ENCODE data around the gene AGAP3. TPM values are rescaled to one million over a fixed set of nuclear protein-coding genes. Genes with fewer than 3 reads are reported as not detected.

AGAP3 gene
- polyA plus RNA-seq, 1 of the 3 experiments (the other 2 are of a cell fraction) = 126 TPM

GRCh38 chr7:151091431-151091830, 5.2 kb downstream of the AGAP3 start:
- H3F3A ChIP-seq (replicated peaks; ENCODE audit: insufficient read depth) = peaks cover 15% of the 10 kb centered on the region
- H2AFZ ChIP-seq (ENCODE audit: low read depth) = no peak overlapping the region
- POLR2A ChIA-PET = no interaction called here
- 90% methylated on average over 6 of the region's 6 CpGs for WGBS (ENCODE audit: low lambda C conversion rate)
- TF ChIP-seq USF2 (IDR thresholded peaks at IDR 0.05; ENCODE audit: borderline replicate concordance, low read depth, low read length) (no peak), RAD21 (IDR thresholded peaks at IDR 0.05; ENCODE audit: low read length) (peak; percentile 36; the same call in 1 of the 2 replicates), CTCF (IDR thresholded peaks at IDR 0.05) (peak; percentile 67)
- H3K4me3 ChIP-seq (ENCODE audit: low read depth in 2 of 2, low read length in 1 of 2) = no peak overlapping the region; a peak in 1 of 4 replicates
- H3K4me1 ChIP-seq (ENCODE audit: control insufficient read depth in 1 of 2, insufficient read depth in 2 of 2, low read depth in 1 of 2, low read length in 1 of 2) = peaks cover 15 to 26% of the 10 kb centered on the region in 2 experiments
- H3K9me2 ChIP-seq = no peaks in the 10 kb centered on the region
- H3K27ac ChIP-seq (ENCODE audit: low read depth in 2 of 2, low read length in 1 of 2) = no peak overlapping the region
- peaks cover 97% of the 10 kb centered on the region for H3K79me2 ChIP-seq (ENCODE audit: insufficient read depth)
- H3K36me3 ChIP-seq (replicated peaks in 1 of 2; ENCODE audit: control insufficient read depth in 1 of 2, insufficient read depth in 2 of 2, low read length in 1 of 2) = peaks cover 0 to 11% of the 10 kb centered on the region in 2 experiments
- no peak overlapping the region for H3K9ac ChIP-seq
- H3K27me3 ChIP-seq (ENCODE audit: insufficient read depth) = no peaks in the 10 kb centered on the region
- H4K20me1 ChIP-seq (ENCODE audit: insufficient read depth) = peaks cover 90% of the 10 kb centered on the region
- DNase-seq = no peak
- CTCF ChIA-PET = interaction anchor here (0.8 to 21.3 kb wide), 11 partner anchors 18 to 111 kb away, joined by 3 to 474 read pairs (median 3); partner anchors contain the start of gene ASIC3
- no peak overlapping the region for H3K4me2 ChIP-seq
- H3K9me3 ChIP-seq = no peaks in the 10 kb centered on the region

- Histone ChIP-seq H4K20me1 (ENCODE audit: insufficient read depth) (peaks cover 94% of the 10 kb centered on the region), H3K27ac (ENCODE audit: low read depth in 2 of 2, low read length in 1 of 2) (no peak overlapping the region), H3K4me2 (no peak overlapping the region), H2AFZ (ENCODE audit: low read depth) (no peak overlapping the region), H3K9me3 (no peaks in the 10 kb centered on the region), H3K27me3 (ENCODE audit: insufficient read depth) (no peaks in the 10 kb centered on the region), H3F3A (replicated peaks; ENCODE audit: insufficient read depth) (peaks cover 15% of the 10 kb centered on the region), H3K4me3 (ENCODE audit: low read depth in 2 of 2, low read length in 1 of 2) (no peak overlapping the region), H3K4me1 (ENCODE audit: control insufficient read depth in 1 of 2, insufficient read depth in 2 of 2, low read depth in 1 of 2, low read length in 1 of 2) (peaks cover 15 to 26% of the 10 kb centered on the region in 2 experiments), H3K79me2 (ENCODE audit: insufficient read depth) (peaks cover 100% of the 10 kb centered on the region), H3K9me2 (no peaks in the 10 kb centered on the region), H3K36me3 (replicated peaks in 1 of 2; ENCODE audit: control insufficient read depth in 1 of 2, insufficient read depth in 2 of 2, low read length in 1 of 2) (peaks cover 3 to 11% of the 10 kb centered on the region in 2 experiments), H3K9ac (no peak overlapping the region)
- WGBS (ENCODE audit: low lambda C conversion rate) = 98% methylated on average over 14 of the region's 14 CpGs
- POLR2A ChIA-PET = no interaction called here
- CTCF ChIA-PET = interaction anchor here (0.8 to 21.3 kb wide), 9 partner anchors 17 to 112 kb away, joined by 3 to 474 read pairs (median 3); no protein-coding TSS in a partner anchor
- TF ChIP-seq RAD21 (IDR thresholded peaks at IDR 0.05; ENCODE audit: low read length) (no peak), EZH2phosphoT487 (IDR thresholded peaks at IDR 0.05; ENCODE audit: borderline replicate concordance, low read depth) (no peak), MEF2A (IDR thresholded peaks at IDR 0.05; ENCODE audit: borderline replicate concordance, low read depth) (no peak), TAF1 (IDR thresholded peaks at IDR 0.05; ENCODE audit: borderline replicate concordance, low read depth, low read length) (no peak), USF1 (IDR thresholded peaks at IDR 0.05; ENCODE audit: borderline replicate concordance, low read depth) (no peak), REST (IDR thresholded peaks at IDR 0.05; ENCODE audit: low read depth, low read length) (no peak), CTCF (IDR thresholded peaks at IDR 0.05) (no peak), ELF1 (IDR thresholded peaks at IDR 0.05) (no peak)
- no peak for DNase-seq
These were observed 5.7 kb downstream of the AGAP3 start for GRCh38 chr7:151091988-151092387.

Measured in SK-N-SH (cell line).